Esophagus squamous epithelium (tissue), 5 donors: ENCODE measurements around the gene HSD17B12. TPM values are rescaled to one million over a fixed set of nuclear protein-coding genes. Genes with fewer than 3 reads are reported as not detected.

Source experiments
- DNase-seq: peaks from one replicate; lab custom pipeline; 2025; lab: John Stamatoyannopoulos, UW
- H3K27ac ChIP-seq, 4 donors: fragments of 200-600 bp; sonication (generic); one replicate each; pipeline ENCODE4 v1.5.1; 2016 to 2019; ENCODE audit warnings: mild to moderate bottlenecking in 1 of 4
- H3K27me3 ChIP-seq, 4 donors: fragments of 200-600 bp; sonication (generic); 1 replicate in 3 of 4; 2 replicates in 1 of 4; pipeline versions ENCODE4 v1.5.1 to v1.6.0; 2017 to 2021; ENCODE audit warnings: antibody characterized with exemption in 1 of 4
- H3K36me3 ChIP-seq, 3 donors: fragments of 200-600 bp; sonication (generic); one replicate each; pipeline ENCODE4 v1.5.1; 2016 to 2019
- H3K4me1 ChIP-seq, 3 donors: fragments of 200-600 bp; sonication (generic); one replicate each; pipeline ENCODE4 v1.5.1; 2017 to 2019
- H3K4me3 ChIP-seq, 4 donors: fragments of 200-600 bp; sonication (generic); 1 replicate in 3 of 4; 2 replicates in 1 of 4; pipeline ENCODE4 v1.5.1; 2016 to 2019; ENCODE audit warnings: mild to moderate bottlenecking in 2 of 4, moderate library complexity in 1 of 4
- H3K9me3 ChIP-seq, 3 donors: fragments of 200-600 bp; sonication (generic); one replicate each; pipeline ENCODE4 v1.5.1; 2016 to 2019
- POLR2A ChIP-seq, 4 donors: fragments of 450-650 bp; IDR thresholded peaks; one replicate each; pipeline ENCODE4 v1.6.1; 2017; ENCODE audit warnings: antibody characterized with exemption in 4 of 4, mild to moderate bottlenecking in 4 of 4, moderate library complexity in 3 of 4
- WGBS, 2 donors: methylation state at CpG; one replicate each; pipeline ENCODE4 v1.1.5; 2018; 5-methylcytosine and 5-hydroxymethylcytosine counted together
- intact Hi-C: fragments of 100-400 bp; cut with DNase I; formaldehyde crosslinking; loops from one replicate; pipeline ENCODE4 v1.15.0; 2022
- total RNA-seq, 4 donors: library from RNA; depleted of rRNA; stranded (reverse); fragments of >200 nt; gene quantifications; one replicate each; pipeline ENCODE4 v1.1.0, GENCODE V29; 2016
- TF ChIP-seq, protein P1 (sequence below), 6 experiments: fragments of 450-650 bp in 4 of 6; fragments of 200-600 bp in 2 of 6; sonication (generic) in 2 of 6; IDR thresholded peaks; one replicate each; pipeline ENCODE4 v1.5.1; 2016 to 2019; ENCODE audit warnings: antibody characterized with exemption in 6 of 6, mild to moderate bottlenecking in 4 of 6, moderate library complexity in 4 of 6
- donor health status: DM: yes; HTN: yes; CAD: no.

The HSD17B12 gene
- total RNA-seq, 4 donors from 2014 or later: 26.1 to 83.6 (median 59.1) TPM

DNA sequence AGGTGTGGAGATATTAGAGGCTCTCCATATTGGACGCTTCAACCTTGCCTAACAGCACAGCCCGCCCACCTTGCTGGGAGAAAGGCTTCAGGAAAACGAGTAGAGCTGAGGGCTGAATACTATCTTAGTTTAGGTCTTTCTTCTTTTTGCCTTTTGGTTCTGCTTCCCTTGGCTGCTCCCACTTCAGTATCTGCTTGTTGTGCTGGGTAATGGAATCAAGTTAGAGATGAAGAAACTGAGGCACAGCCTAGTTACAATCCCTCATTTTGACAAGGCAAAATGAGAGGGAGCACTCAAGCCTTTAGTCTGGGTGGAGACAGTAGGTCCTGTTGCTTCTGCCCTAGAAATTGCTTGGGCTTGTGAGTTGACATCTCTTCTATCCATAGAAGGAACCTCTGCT lies 41.3 kb upstream of the HSD17B12 start:
- Histone ChIP-seq H3K27me3 (peaks cover 0 to 64% (median 3%) of the 10 kb centered on the region in 4 donors), H3K36me3 (no peaks in the 10 kb centered on the region), H3K9me3 (no peaks in the 10 kb centered on the region), H3K27ac (no peak overlapping the region), H3K4me1 (peaks cover 0 to 7% (median 0%) of the 10 kb centered on the region in 3 donors), H3K4me3 (no peak overlapping the region)
- TF ChIP-seq POLR2A (IDR thresholded peaks at IDR 0.05): no peak
- TF ChIP-seq, protein P1, sequence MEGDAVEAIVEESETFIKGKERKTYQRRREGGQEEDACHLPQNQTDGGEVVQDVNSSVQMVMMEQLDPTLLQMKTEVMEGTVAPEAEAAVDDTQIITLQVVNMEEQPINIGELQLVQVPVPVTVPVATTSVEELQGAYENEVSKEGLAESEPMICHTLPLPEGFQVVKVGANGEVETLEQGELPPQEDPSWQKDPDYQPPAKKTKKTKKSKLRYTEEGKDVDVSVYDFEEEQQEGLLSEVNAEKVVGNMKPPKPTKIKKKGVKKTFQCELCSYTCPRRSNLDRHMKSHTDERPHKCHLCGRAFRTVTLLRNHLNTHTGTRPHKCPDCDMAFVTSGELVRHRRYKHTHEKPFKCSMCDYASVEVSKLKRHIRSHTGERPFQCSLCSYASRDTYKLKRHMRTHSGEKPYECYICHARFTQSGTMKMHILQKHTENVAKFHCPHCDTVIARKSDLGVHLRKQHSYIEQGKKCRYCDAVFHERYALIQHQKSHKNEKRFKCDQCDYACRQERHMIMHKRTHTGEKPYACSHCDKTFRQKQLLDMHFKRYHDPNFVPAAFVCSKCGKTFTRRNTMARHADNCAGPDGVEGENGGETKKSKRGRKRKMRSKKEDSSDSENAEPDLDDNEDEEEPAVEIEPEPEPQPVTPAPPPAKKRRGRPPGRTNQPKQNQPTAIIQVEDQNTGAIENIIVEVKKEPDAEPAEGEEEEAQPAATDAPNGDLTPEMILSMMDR (IDR thresholded peaks at IDR 0.05): no peak
- 48 to 62% methylated on average over 3 of the region's 3 CpGs for WGBS, 2 donors
- DNase-seq: no peak
- intact Hi-C loops: no loop called here

DNA sequence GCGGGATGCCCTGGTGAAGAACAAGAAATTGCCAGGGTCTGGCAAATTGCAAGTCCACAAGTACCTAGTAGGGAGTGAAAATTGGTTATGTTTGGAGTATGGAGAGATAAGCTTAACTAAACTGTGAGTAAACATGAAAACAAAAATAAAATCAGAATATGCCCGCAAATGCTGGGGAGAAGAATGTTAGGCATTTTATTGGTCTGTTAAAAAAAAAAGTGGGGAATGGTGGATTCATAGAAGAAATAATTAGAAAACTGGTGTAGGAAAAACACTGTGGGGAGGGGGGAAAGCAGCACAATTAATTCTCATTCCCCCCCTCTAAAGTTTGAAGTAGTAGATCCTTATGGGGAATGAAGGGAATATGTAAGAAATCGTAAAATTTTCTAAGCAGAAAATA lies 40.6 kb upstream of the HSD17B12 start:
- Histone ChIP-seq H3K4me3 (no peak overlapping the region), H3K9me3 (no peaks in the 10 kb centered on the region), H3K4me1 (peaks cover 3 to 11% (median 3%) of the 10 kb centered on the region in 3 donors), H3K36me3 (no peaks in the 10 kb centered on the region), H3K27me3 (peaks cover 0 to 64% (median 3%) of the 10 kb centered on the region in 4 donors), H3K27ac (no peak overlapping the region)
- no peak for DNase-seq
- intact Hi-C loops: no loop called here
- TF ChIP-seq, protein P1 (IDR thresholded peaks at IDR 0.05): no peak
- no peak for TF ChIP-seq POLR2A (IDR thresholded peaks at IDR 0.05)
- 71 to 82% methylated on average over 3 of the region's 3 CpGs for WGBS, 2 donors

DNA sequence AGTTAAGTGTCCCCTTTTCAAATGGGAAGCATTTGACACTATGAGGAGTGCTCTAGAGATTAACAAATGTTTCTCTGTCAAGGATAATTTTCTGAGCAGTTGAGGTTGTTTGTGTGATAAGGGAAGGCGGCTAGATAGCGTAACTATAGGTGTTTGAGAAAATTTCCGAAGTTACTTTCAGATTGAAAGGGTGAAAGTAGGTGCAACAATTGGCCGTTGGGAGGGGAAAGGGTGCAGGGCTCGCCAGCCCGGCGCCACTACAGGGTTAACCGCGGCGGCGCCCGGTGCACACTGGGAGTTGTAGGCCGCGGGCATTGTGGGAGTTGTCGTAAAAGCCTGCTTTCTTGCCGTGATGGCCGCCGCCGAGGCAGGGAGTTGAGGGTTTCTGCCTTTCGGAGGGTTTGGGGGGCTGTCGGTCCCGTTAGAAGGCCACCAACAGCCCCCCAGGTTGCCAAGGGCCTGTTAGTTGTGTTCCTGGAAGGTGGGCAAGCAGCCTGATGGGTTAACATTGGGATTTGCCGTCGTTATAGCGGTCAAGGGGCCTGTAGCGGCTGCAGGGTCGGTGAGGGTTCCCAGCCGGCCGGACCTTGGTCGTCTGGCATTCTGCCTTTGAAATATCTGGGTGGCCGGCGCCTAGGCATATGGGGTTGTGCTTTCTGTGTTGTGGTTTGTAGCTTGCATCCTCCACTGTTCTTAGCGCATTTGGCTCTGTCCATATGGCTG lies 36.5 kb upstream of the HSD17B12 start:
- H3K9me3 ChIP-seq: no peaks in the 10 kb centered on the region
- H3K27me3 ChIP-seq: peaks cover 0 to 24% (median 1%) of the 10 kb centered on the region in 4 donors
- H3K4me3 ChIP-seq: peak overlapping the region; percentile 75 to 91 (median 78)
- WGBS, 2 donors: 0% methylated on average over 15 to 27 of the region's 33 CpGs
- TF ChIP-seq POLR2A (IDR thresholded peaks at IDR 0.05): peak in 1 of 4 donors; percentile 30
- TF ChIP-seq, protein P1 (IDR thresholded peaks at IDR 0.05): peak in 1 of 6 experiments; percentile 49
- no peaks in the 10 kb centered on the region for H3K36me3 ChIP-seq
- peaks cover 4 to 30% (median 7%) of the 10 kb centered on the region in 3 donors for H3K4me1 ChIP-seq
- DNase-seq: peak; percentile 47
- peak overlapping the region; percentile 79 to 88 (median 80) for H3K27ac ChIP-seq
- intact Hi-C loops: no loop called here

DNA sequence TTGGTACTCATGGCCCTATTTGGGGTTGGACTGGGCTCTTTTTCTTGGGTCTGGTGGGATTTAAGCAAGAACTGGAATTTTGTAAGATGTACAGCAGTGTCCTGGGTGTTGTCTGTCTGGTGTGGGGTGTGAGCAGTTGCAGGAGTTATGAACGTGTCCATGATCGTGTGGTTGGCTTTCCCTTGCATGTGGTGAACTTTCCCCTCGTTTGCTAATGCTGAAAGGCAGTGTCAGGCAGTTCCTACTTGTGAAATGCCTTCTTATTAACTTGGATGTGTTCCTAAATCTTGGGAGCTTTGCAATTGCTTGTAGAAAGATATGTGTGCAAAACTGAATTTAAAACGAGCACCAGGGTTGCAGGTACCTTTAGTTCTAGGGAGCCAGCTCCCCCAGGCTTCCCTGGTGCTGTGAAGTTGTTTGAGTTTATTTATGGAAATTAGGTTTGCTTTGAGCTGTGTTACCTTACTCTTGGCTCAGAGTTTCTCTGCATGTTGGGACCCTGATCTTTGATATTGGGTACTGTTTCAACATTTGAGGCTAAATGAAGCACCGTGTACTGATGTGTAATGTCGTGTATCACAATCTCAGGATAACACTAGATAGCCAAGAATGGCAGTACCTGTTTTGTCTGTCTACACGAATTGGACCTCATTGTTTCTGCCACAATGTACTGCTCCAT lies 35.8 kb upstream of the HSD17B12 start:
- peaks cover 4 to 30% (median 7%) of the 10 kb centered on the region in 3 donors for H3K4me1 ChIP-seq
- H3K9me3 ChIP-seq: no peaks in the 10 kb centered on the region
- peak overlapping the region; percentile 75 to 91 (median 78) for H3K4me3 ChIP-seq
- WGBS, 2 donors: 23 to 24% methylated on average over 6 to 7 of the region's 7 CpGs
- peak overlapping the region in 3 of 4 donors; percentile 79 to 88 (median 81) for H3K27ac ChIP-seq
- TF ChIP-seq, protein P1 (IDR thresholded peaks at IDR 0.05): no peak
- no peak for TF ChIP-seq POLR2A (IDR thresholded peaks at IDR 0.05)
- peaks cover 0 to 17% (median 0%) of the 10 kb centered on the region in 4 donors for H3K27me3 ChIP-seq
- peaks cover 0 to 3% (median 0%) of the 10 kb centered on the region in 3 donors for H3K36me3 ChIP-seq
- no peak for DNase-seq
- intact Hi-C loops: no loop called here

DNA sequence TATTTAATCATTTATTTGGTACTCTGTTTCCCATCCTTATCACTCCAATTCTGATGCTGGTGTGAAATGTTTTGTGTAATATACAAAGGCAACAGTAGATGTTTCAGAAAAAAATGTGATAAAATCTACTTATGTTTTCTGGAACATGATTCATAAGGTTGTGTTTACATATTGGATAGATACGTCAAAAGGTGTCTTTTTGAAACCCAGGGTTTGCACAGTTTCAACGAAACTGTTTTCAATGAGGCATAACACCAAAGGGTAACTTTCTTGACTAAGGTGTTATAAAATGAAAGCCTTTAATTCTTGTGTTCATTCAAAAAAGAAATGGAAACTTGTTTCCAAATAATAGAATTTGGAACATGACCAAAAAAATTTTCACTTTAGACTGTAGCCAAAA lies 33.8 kb upstream of the HSD17B12 start:
- Histone ChIP-seq H3K36me3 (peaks cover 0 to 6% (median 0%) of the 10 kb centered on the region in 3 donors), H3K27ac (no peak overlapping the region), H3K4me1 (peaks cover 4 to 30% (median 7%) of the 10 kb centered on the region in 3 donors), H3K27me3 (no peaks in the 10 kb centered on the region), H3K4me3 (no peak overlapping the region), H3K9me3 (no peaks in the 10 kb centered on the region)
- TF ChIP-seq, protein P1 (IDR thresholded peaks at IDR 0.05): no peak
- no peak for TF ChIP-seq POLR2A (IDR thresholded peaks at IDR 0.05)
- WGBS, 2 donors: 43 to 49% methylated on average over 2 of the region's 2 CpGs
- intact Hi-C loops: no loop called here
- no peak for DNase-seq
